Activated naive CD4-positive, alpha-beta T cell treated with anti-CD3 and anti-CD28 coated beads, Interleukin-2, amount 50 U/mL, for 24 hours (primary cell): ENCODE measurements around the gene SNUPN.
"Not testable (repeated sequence)": the region's sequence is repeated elsewhere in the genome, so short reads cannot be mapped to it uniquely, and the experiment has no call there.

Experiments used
- H3K27ac Mint-ChIP-seq: one replicate; pipeline ENCODE4 v1.8.0; 2021; ENCODE audit warnings: mild to moderate bottlenecking, mixed read lengths
- H3K27me3 Mint-ChIP-seq: one replicate; pipeline ENCODE4 v1.8.0; 2021; ENCODE audit warnings: mixed read lengths
- H3K36me3 Mint-ChIP-seq: one replicate; pipeline ENCODE4 v1.8.0; 2021; ENCODE audit warnings: mixed read lengths
- H3K4me1 Mint-ChIP-seq: one replicate; pipeline ENCODE4 v1.8.0; 2021; ENCODE audit warnings: mixed read lengths
- H3K4me3 Mint-ChIP-seq: one replicate; pipeline ENCODE4 v1.8.0; 2021; ENCODE audit warnings: mild to moderate bottlenecking, mixed read lengths
- H3K9me3 Mint-ChIP-seq: one replicate; pipeline ENCODE4 v1.8.0; 2021; ENCODE audit warnings: mixed read lengths

SNUPN gene

DNA sequence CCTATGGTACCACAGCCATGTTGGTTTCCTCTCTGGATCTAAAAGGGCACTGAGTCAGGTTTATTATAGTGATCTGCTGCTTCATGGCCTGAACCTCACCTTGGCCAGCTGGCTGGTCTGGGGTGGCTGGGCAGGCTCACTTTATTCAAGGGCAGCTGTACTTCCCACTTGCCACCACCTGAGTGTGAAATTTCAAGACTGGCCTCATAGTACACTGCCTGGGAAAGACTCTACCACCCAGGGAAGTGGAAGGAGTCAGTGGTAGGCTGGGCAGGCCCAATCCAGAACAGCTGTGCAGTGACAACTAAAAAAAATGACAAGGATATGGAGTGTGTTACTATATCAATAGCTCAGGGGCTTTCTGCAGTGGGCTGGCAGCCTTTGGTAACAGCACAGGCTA lies 8.8 kb downstream of the SNUPN start:
- no peaks in the 10 kb centered on the region for H3K9me3 Mint-ChIP-seq
- no peak overlapping the region for H3K4me3 Mint-ChIP-seq
- H3K27me3 Mint-ChIP-seq = no peaks in the 10 kb centered on the region
- peak overlapping the region; percentile 59 for H3K27ac Mint-ChIP-seq
- peaks cover 45% of the 10 kb centered on the region for H3K4me1 Mint-ChIP-seq
- H3K36me3 Mint-ChIP-seq = peaks cover 30% of the 10 kb centered on the region

- peaks cover 33% of the 10 kb centered on the region for H3K36me3 Mint-ChIP-seq
- H3K27ac Mint-ChIP-seq = peak overlapping the region; percentile 93
- peak overlapping the region; percentile 60 for H3K4me3 Mint-ChIP-seq
- H3K4me1 Mint-ChIP-seq = peaks cover 47% of the 10 kb centered on the region
- no peaks in the 10 kb centered on the region for H3K9me3 Mint-ChIP-seq
- no peaks in the 10 kb centered on the region for H3K27me3 Mint-ChIP-seq
Observed at GRCh38 chr15:75606711-75607699, 18.5 kb downstream of the SNUPN start.

DNA sequence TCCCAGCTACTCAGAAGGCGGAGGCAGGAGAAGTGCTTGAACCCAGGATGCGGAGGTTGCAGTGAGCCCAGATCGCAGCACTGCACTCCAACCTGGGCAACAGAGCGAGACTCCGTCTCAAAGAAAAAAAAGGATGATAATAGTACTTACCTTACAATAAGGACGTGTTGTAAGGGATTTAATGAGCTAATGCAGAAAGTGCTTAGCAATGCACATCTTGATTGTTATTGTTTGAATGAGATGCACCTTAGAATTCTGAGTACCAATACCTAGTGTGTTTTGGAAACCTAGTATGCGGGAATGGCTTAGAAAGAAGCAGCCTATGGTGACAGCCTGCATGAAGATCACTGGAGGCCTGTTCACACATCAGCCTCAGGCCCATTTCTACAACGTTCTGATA lies 19.5 kb downstream of the SNUPN start:
- Mint-ChIP-seq H3K36me3 (peaks cover 31% of the 10 kb centered on the region), H3K9me3 (no peaks in the 10 kb centered on the region), H3K27ac (peak overlapping the region; percentile 93), H3K4me3 (peak overlapping the region; percentile 60), H3K27me3 (no peaks in the 10 kb centered on the region), H3K4me1 (peaks cover 47% of the 10 kb centered on the region)

- no peaks in the 10 kb centered on the region for H3K27me3 Mint-ChIP-seq
- H3K9me3 Mint-ChIP-seq = no peaks in the 10 kb centered on the region
- no peak overlapping the region for H3K27ac Mint-ChIP-seq
- no peak overlapping the region for H3K4me3 Mint-ChIP-seq
- H3K4me1 Mint-ChIP-seq = peaks cover 26% of the 10 kb centered on the region
- peaks cover 23% of the 10 kb centered on the region for H3K36me3 Mint-ChIP-seq
Observed at GRCh38 chr15:75599401-75599800, 26.1 kb downstream of the SNUPN start.

- Mint-ChIP-seq H3K9me3 (no peaks in the 10 kb centered on the region), H3K4me1 (peaks cover 26% of the 10 kb centered on the region), H3K27ac (no peak overlapping the region), H3K4me3 (no peak overlapping the region), H3K27me3 (no peaks in the 10 kb centered on the region), H3K36me3 (peaks cover 25% of the 10 kb centered on the region)
Observed at GRCh38 chr15:75598361-75598760, 27.2 kb downstream of the SNUPN start.

DNA sequence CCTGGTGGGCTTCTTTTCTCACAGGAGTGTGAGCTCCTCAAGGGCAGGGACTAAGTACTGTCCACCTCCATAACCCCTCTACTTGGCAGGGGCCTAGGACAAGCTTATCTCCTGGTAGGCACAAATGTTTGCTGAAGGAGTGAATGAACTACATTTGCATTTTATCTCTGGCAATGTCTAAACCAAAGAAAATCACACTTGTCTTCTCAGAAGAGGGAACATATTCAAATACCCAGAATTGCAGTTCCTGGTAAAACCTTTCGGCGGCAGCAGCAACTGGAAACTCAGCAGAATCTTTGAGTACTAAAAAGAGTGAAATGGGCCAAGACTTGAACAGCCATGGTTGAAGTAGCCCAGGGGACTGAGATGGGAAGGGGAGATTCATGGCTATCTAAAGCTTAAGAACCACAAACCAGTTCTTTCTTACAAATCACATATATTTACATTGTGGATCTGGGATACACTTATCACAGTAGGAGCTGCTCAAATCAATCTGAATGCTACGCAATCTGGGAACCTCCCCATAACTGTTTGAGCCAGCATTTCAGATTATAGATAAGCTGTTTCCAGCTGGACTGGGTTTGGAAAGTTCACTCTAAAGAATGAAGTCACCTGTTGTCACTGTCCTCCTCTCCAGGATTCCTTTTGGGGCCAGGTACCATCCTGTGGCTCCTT lies 27.7 kb downstream of the SNUPN start:
- no peaks in the 10 kb centered on the region for H3K9me3 Mint-ChIP-seq
- peaks cover 25% of the 10 kb centered on the region for H3K36me3 Mint-ChIP-seq
- peaks cover 26% of the 10 kb centered on the region for H3K4me1 Mint-ChIP-seq
- H3K4me3 Mint-ChIP-seq = no peak overlapping the region
- no peak overlapping the region for H3K27ac Mint-ChIP-seq
- H3K27me3 Mint-ChIP-seq = no peaks in the 10 kb centered on the region

GRCh38 chr15:75596703-75597345 lies 28.7 kb downstream of the SNUPN start:
- Mint-ChIP-seq H3K4me3 (no peak overlapping the region), H3K9me3 (no peaks in the 10 kb centered on the region), H3K27me3 (no peaks in the 10 kb centered on the region), H3K4me1 (peaks cover 29% of the 10 kb centered on the region), H3K27ac (no peak overlapping the region), H3K36me3 (peaks cover 29% of the 10 kb centered on the region)

GRCh38 chr15:75594276-75594675 lies 31.2 kb downstream of the SNUPN start:
- no peak overlapping the region for H3K4me3 Mint-ChIP-seq
- H3K9me3 Mint-ChIP-seq = no peaks in the 10 kb centered on the region
- peaks cover 46% of the 10 kb centered on the region for H3K4me1 Mint-ChIP-seq
- no peak overlapping the region for H3K27ac Mint-ChIP-seq
- peaks cover 31% of the 10 kb centered on the region for H3K36me3 Mint-ChIP-seq
- H3K27me3 Mint-ChIP-seq = no peaks in the 10 kb centered on the region

GRCh38 chr15:75591655-75592364 lies 33.7 kb downstream of the SNUPN start:
- no peak overlapping the region for H3K27ac Mint-ChIP-seq
- H3K4me1 Mint-ChIP-seq = peaks cover 33% of the 10 kb centered on the region
- no peaks in the 10 kb centered on the region for H3K9me3 Mint-ChIP-seq
- H3K36me3 Mint-ChIP-seq = peaks cover 23% of the 10 kb centered on the region
- no peak overlapping the region for H3K4me3 Mint-ChIP-seq
- no peaks in the 10 kb centered on the region for H3K27me3 Mint-ChIP-seq

GRCh38 chr15:75590239-75590638 lies 35.3 kb downstream of the SNUPN start:
- Mint-ChIP-seq H3K27me3 (no peaks in the 10 kb centered on the region), H3K4me3 (no peak overlapping the region), H3K36me3 (peaks cover 13% of the 10 kb centered on the region), H3K4me1 (peaks cover 24% of the 10 kb centered on the region), H3K27ac (no peak overlapping the region), H3K9me3 (no peaks in the 10 kb centered on the region)

DNA sequence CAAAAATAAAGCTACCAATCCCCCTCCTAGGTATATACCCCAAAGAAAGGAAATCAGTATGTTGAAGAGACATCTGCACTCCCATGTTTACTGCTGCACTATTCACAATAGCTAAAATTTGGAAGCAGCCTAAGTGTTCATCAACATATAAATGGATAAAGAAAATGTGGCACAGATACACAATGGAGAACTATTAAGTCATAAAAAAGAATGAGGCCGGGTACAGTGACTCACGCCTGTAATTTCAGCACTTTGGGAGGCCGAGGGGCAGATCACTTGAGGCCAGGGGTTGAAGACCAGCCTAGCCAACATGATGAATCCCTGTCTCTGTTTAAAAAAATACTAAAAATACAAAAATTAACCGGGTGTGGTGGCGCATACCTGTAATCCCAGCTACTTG lies 36.5 kb downstream of the SNUPN start:
- Mint-ChIP-seq H3K9me3 (no peaks in the 10 kb centered on the region), H3K36me3 (peaks cover 10% of the 10 kb centered on the region), H3K4me3 (no peak overlapping the region), H3K27ac (no peak overlapping the region), H3K4me1 (peaks cover 24% of the 10 kb centered on the region), H3K27me3 (no peaks in the 10 kb centered on the region)

DNA sequence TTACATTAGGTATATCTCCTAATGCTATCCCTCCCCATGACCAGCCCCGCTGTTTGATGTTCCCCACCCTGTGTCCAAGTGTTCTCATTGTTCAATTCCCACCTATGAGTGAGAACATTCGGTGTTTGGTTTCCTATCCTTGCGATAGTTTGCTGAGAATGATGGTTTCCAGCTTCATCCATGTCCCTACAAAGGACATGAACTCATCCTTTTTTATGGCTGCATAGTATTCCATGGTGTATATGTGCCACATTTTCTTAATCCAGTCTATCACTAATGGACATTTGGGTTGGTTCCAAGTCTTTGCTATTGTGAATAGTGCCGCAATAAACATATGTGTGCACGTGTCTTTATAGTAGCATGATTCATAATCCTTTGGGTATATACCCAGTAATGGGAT lies 39.1 kb downstream of the SNUPN start:
- H3K27me3 Mint-ChIP-seq, H3K36me3 Mint-ChIP-seq, H3K27ac Mint-ChIP-seq, H3K9me3 Mint-ChIP-seq, H3K4me3 Mint-ChIP-seq: not testable (repeated sequence)
- peaks cover 19% of the 10 kb centered on the region for H3K4me1 Mint-ChIP-seq

GRCh38 chr15:75584121-75584520 lies 41.4 kb downstream of the SNUPN start:
- Mint-ChIP-seq H3K27me3 (no peaks in the 10 kb centered on the region), H3K9me3 (no peaks in the 10 kb centered on the region), H3K4me3 (no peak overlapping the region), H3K4me1 (peaks cover 9% of the 10 kb centered on the region), H3K27ac (no peak overlapping the region), H3K36me3 (peaks cover 2% of the 10 kb centered on the region)

- Mint-ChIP-seq H3K4me1 (peaks cover 6% of the 10 kb centered on the region), H3K36me3 (no peaks in the 10 kb centered on the region), H3K27me3 (no peaks in the 10 kb centered on the region), H3K27ac (no peak overlapping the region), H3K9me3 (no peaks in the 10 kb centered on the region), H3K4me3 (no peak overlapping the region)
Observed at GRCh38 chr15:75583701-75584100, 41.8 kb downstream of the SNUPN start.

GRCh38 chr15:75582943-75583342 lies 42.6 kb downstream of the SNUPN start:
- not testable (repeated sequence) for H3K9me3 Mint-ChIP-seq, H3K36me3 Mint-ChIP-seq, H3K4me3 Mint-ChIP-seq, H3K27ac Mint-ChIP-seq, H3K4me1 Mint-ChIP-seq, H3K27me3 Mint-ChIP-seq
